Psoas muscle (tissue), 8 donors: ENCODE measurements around the gene ZBTB7A. TPM values are rescaled to one million over a fixed set of nuclear protein-coding genes. Genes with fewer than 3 reads are reported as not detected.
A peak's percentile ranks its signal among the peaks of the same experiment; 100 is the strongest.

Source experiments
- ATAC-seq, 4 donors: fragments of 200-7000 bp; cut with Tn5 transposase; one replicate each; pipeline ENCODE4 v1.9.1; 2020; ENCODE audit warnings: moderate library complexity in 3 of 4, mild to moderate bottlenecking in 2 of 4
- DNase-seq, 2 donors: peaks; one replicate each; pipeline ENCODE4 v3.0.0-alpha.2; 2020
- H3K27ac ChIP-seq: fragments of 200-600 bp; one replicate; pipeline ENCODE4 v1.8.0; 2022
- H3K27me3 ChIP-seq, 3 donors: fragments of 200-600 bp in 1 of 3; one replicate each; pipeline versions ENCODE4 v1.6.1 to v1.8.0; 2013 to 2022; ENCODE audit warnings: low read length in 2 of 3, mild to moderate bottlenecking in 2 of 3, moderate library complexity in 1 of 3; ENCODE audit not compliant: insufficient read depth in 3 of 3
- H3K36me3 ChIP-seq, 2 donors: fragments of 200-600 bp in 1 of 2; one replicate each; pipeline versions ENCODE4 v1.6.1 to v1.8.0; 2013 to 2022; ENCODE audit warnings: low read depth in 1 of 2, mild to moderate bottlenecking in 1 of 2, moderate library complexity in 1 of 2; ENCODE audit not compliant: insufficient read depth in 1 of 2
- H3K4me1 ChIP-seq: fragments of 200-600 bp; one replicate; pipeline ENCODE4 v1.8.0; 2022
- H3K4me3 ChIP-seq: fragments of 200-600 bp; one replicate; pipeline ENCODE4 v1.8.0; 2022; ENCODE audit warnings: mild to moderate bottlenecking
- H3K9me3 ChIP-seq: fragments of 200-600 bp; one replicate; pipeline ENCODE4 v1.8.0; 2022
- WGBS, 3 donors: extraction: QIAGEN DNeasy Blood & Tissue Kit; methylation state at CpG; one replicate each; pipeline versions ENCODE4 v1.1.6 to v1.1.7; 2013; 5-methylcytosine and 5-hydroxymethylcytosine counted together
- intact Hi-C, 2 donors: fragments of 100-400 bp; cut with DNase I; formaldehyde crosslinking; loops; one replicate each; pipeline versions ENCODE4 v1.11.0 to v1.14.2; 2022
- polyA plus RNA-seq, 3 donors: library from polyadenylated mRNA; stranded (reverse); fragments of 200-250 nt; gene quantifications; one replicate each; pipeline ENCODE4 v1.2.3, GENCODE V29; 2013
- total RNA-seq, 4 donors: library from RNA; stranded (reverse); fragmentation: NEBNext Ultra II Directional in 2 of 4; extraction: Animal tissue kit (Norgen Biotek cat#: 25700) in 2 of 4; gene quantifications; one replicate each; pipeline versions ENCODE4 v1.2.1 to v1.2.4, GENCODE V29; 2021 to 2023
- TF ChIP-seq, protein P1 (sequence below): fragments of 200-600 bp; IDR thresholded peaks from one replicate; pipeline ENCODE4 v1.8.0; 2022; ENCODE audit warnings: antibody characterized with exemption
- donor health status: healthy with polysubstance abuse.
- donor health status: DM: no; HTN: no; CAD: no; lungs with moderate emphysema.
- donor health status: Bipolar disorder and iron deficiency.
- donor health status: healthy.
- donor health status: DM: yes; HTN: yes; CAD: no.
- donor health status: DM: no; HTN: no; CAD: no.
- donor health status: DM: no; HTN: no; CAD: no.
- donor health status: DM: yes; HTN: yes; CAD: no.

Gene ZBTB7A
- total and polyA plus RNA-seq, 7 donors, result 18.5 to 55.9 (median 25.7) TPM

DNA sequence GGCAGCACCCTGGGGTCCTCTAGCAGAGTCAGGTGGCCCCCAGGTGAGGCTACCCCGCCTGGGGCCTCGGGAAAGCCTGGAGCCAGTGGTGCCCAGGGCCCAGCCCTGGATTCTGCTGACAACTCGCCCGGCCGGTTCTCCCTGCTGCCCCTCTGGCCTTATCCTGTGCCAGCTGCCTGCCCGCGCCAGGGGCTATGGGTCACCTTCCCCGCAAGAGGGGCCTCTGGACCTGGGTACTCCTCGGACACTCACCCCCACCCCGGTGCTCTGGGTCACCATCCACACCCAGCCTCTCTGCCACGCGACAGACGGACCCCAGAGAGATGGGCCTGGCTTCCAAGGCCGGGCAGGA is 24.0 kb downstream of the ZBTB7A start:
- Histone ChIP-seq H3K27me3 (no peaks in the 10 kb centered on the region), H3K27ac (no peak overlapping the region), H3K4me1 (no peaks in the 10 kb centered on the region), H3K9me3 (no peaks in the 10 kb centered on the region), H3K36me3 (peaks cover 0 to 34% of the 10 kb centered on the region in 2 donors), H3K4me3 (no peak overlapping the region)
- TF ChIP-seq, protein P1, sequence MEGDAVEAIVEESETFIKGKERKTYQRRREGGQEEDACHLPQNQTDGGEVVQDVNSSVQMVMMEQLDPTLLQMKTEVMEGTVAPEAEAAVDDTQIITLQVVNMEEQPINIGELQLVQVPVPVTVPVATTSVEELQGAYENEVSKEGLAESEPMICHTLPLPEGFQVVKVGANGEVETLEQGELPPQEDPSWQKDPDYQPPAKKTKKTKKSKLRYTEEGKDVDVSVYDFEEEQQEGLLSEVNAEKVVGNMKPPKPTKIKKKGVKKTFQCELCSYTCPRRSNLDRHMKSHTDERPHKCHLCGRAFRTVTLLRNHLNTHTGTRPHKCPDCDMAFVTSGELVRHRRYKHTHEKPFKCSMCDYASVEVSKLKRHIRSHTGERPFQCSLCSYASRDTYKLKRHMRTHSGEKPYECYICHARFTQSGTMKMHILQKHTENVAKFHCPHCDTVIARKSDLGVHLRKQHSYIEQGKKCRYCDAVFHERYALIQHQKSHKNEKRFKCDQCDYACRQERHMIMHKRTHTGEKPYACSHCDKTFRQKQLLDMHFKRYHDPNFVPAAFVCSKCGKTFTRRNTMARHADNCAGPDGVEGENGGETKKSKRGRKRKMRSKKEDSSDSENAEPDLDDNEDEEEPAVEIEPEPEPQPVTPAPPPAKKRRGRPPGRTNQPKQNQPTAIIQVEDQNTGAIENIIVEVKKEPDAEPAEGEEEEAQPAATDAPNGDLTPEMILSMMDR, result no peak
- intact Hi-C loops, result no loop called here
- WGBS, 3 donors, result 69 to 81% (median 70%) methylated on average over 11 to 14 of the region's 14 CpGs
- DNase-seq, result no peak
- peak; percentile 12 to 24 (median 16) for ATAC-seq

DNA sequence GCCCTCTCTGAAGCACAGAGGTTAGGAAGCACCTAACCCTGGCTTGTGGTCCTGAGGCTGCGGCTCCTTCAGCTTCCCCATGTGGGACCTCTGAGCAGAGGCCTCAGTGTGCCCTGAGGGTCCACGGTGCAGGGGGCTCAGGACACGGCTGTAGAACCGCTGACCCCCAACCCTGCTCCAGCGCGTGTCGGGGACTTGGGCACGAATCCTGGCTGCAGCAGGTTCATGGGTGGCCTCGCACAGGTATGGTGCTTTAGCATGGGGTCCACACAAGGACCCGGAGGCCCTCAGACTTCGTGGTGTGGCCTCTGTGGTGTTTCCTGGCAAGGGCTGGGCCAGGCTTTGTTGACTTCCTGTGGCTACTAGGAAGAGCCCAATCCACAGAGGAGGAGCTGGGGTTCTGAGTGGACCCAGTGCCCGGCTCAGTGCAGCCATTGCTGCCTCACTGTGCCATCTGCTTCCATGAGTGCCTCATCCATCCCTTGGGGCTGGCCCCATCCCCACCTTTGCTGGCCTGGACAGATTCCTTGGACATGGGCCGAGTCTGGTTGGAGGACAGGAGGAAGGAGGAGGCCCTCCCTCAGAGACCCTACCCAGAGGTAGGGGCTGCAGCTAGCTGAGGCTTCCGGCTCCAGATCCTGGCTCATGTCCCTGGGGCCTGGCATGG is 24.5 kb downstream of the ZBTB7A start:
- Histone ChIP-seq H3K27ac (no peak overlapping the region), H3K9me3 (no peaks in the 10 kb centered on the region), H3K4me3 (no peak overlapping the region), H3K27me3 (no peaks in the 10 kb centered on the region), H3K4me1 (no peaks in the 10 kb centered on the region), H3K36me3 (peaks cover 0 to 34% of the 10 kb centered on the region in 2 donors)
- 81 to 88% (median 82%) methylated on average over 13 to 14 of the region's 14 CpGs for WGBS, 3 donors
- ATAC-seq (peak; percentile 5 to 21 (median 16)), DNase-seq (no peak)
- intact Hi-C loops, result no loop called here
- TF ChIP-seq, protein P1, result no peak

DNA sequence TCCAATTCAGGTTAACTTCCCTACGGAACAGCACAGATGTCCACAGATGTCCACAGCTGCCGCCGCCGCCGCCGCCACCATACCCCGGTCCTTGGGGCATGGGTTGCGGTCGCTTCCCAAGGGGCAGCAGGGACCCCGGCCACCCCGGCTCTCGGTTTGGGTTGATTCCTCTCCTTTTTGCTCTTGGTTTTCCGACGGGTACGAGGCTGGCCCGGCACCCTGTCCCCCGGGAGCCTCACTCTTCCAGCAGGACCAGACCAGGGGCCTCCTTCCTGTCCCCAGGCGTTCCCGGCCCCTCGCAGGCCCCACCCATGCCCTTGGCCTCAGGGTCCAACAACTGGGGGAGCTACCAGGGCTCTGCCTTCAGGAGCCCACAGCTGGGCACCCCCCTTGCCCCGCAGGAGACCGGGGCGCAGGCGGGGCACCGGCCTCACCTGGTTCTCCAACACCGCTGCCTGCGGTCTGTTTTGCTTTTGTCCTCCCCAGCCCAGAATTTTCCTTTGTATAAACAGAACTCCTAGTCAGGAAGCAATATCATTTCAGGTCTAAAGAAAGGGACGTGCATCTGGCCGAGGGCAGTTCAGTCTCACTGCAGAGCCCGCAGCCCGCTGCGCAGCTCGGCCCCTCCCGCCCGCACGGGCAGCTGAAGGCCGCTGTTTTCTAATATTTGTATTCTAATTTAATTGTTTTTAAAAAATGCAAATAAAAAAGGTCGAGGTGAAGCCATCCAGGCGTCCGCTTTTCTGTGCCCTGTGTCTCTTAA is 27.9 kb downstream of the ZBTB7A start:
- H3K4me3 ChIP-seq, result no peak overlapping the region
- 79 to 83% (median 82%) methylated on average over 38 to 40 of the region's 40 CpGs for WGBS, 3 donors
- no peak for DNase-seq
- H3K36me3 ChIP-seq, result peaks cover 0 to 43% of the 10 kb centered on the region in 2 donors
- H3K9me3 ChIP-seq, result no peaks in the 10 kb centered on the region
- H3K27me3 ChIP-seq, result no peaks in the 10 kb centered on the region
- H3K27ac ChIP-seq, result no peak overlapping the region
- TF ChIP-seq, protein P1, result no peak
- no peak for ATAC-seq
- intact Hi-C loops, result no loop called here
- H3K4me1 ChIP-seq, result no peaks in the 10 kb centered on the region

DNA sequence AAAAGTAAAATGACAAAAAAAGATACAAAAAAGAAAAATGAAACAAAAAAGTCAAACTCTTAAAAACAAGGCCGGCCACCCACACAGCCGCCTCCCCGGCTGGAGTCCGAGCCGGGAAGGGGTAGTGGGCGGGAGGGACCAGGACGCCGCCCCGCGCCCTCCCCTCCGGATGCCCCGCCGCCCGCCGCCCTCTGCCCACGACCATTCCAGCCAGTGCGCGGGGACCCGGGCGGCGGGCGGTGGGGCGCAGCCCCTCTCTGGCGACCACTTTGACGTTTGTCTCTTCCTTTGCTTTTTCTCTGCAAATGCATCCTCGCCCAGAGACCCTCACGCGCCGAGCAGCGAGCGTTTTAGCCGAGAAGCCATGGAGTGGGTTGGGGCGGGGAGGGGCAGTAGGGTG is 28.6 kb downstream of the ZBTB7A start:
- H3K27ac ChIP-seq, result no peak overlapping the region
- ATAC-seq, result no peak
- intact Hi-C loops, result no loop called here
- no peaks in the 10 kb centered on the region for H3K9me3 ChIP-seq
- H3K4me3 ChIP-seq, result no peak overlapping the region
- peaks cover 0 to 50% of the 10 kb centered on the region in 2 donors for H3K36me3 ChIP-seq
- H3K4me1 ChIP-seq, result no peaks in the 10 kb centered on the region
- DNase-seq, result no peak
- 89 to 94% (median 89%) methylated on average over 21 to 33 of the region's 33 CpGs for WGBS, 3 donors
- TF ChIP-seq, protein P1, result no peak
- H3K27me3 ChIP-seq, result no peaks in the 10 kb centered on the region
